Suprapubic skin (tissue), 3 donors: ENCODE measurements around the gene ZNF384.
A peak's percentile ranks its signal among the peaks of the same experiment; 100 is the strongest.

Experiments
- POLR2A ChIP-seq, 2 donors: fragments of 450-650 bp; IDR thresholded peaks; one replicate each; pipeline ENCODE4 v1.6.1; 2017; ENCODE audit warnings: antibody characterized with exemption in 2 of 2, mild to moderate bottlenecking in 2 of 2, moderate library complexity in 2 of 2
- TF ChIP-seq, protein P1 (sequence below), 2 donors: fragments of 200-600 bp in 1 of 2; fragments of 450-650 bp in 1 of 2; sonication (generic) in 1 of 2; IDR thresholded peaks; one replicate each; pipeline ENCODE4 v1.5.1; 2016 to 2019; ENCODE audit warnings: antibody characterized with exemption in 2 of 2, mild to moderate bottlenecking in 1 of 2, moderate library complexity in 1 of 2

- TF ChIP-seq, protein P1, sequence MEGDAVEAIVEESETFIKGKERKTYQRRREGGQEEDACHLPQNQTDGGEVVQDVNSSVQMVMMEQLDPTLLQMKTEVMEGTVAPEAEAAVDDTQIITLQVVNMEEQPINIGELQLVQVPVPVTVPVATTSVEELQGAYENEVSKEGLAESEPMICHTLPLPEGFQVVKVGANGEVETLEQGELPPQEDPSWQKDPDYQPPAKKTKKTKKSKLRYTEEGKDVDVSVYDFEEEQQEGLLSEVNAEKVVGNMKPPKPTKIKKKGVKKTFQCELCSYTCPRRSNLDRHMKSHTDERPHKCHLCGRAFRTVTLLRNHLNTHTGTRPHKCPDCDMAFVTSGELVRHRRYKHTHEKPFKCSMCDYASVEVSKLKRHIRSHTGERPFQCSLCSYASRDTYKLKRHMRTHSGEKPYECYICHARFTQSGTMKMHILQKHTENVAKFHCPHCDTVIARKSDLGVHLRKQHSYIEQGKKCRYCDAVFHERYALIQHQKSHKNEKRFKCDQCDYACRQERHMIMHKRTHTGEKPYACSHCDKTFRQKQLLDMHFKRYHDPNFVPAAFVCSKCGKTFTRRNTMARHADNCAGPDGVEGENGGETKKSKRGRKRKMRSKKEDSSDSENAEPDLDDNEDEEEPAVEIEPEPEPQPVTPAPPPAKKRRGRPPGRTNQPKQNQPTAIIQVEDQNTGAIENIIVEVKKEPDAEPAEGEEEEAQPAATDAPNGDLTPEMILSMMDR (IDR thresholded peaks at IDR 0.05), result peak in 1 of 2 donors; percentile 6
- TF ChIP-seq POLR2A (IDR thresholded peaks at IDR 0.05), result no peak
Observed at GRCh38 chr12:6684609-6685008, 4.6 kb downstream of the ZNF384 start.
